Heart left ventricle (tissue), 16 donors: ENCODE measurements around the gene CKB. TPM values are rescaled to one million over a fixed set of nuclear protein-coding genes. Genes with fewer than 3 reads are reported as not detected.

Experiments used
- ATAC-seq, 4 donors: fragments of 200-7000 bp; cut with Tn5 transposase; one replicate each; pipeline ENCODE4 v1.9.1; 2020 to 2022; ENCODE audit warnings: moderate library complexity in 4 of 4, mild to moderate bottlenecking in 3 of 4, moderate number of reproducible peaks in 1 of 4
- DNase-seq, 5 donors: peaks; one replicate each; pipeline ENCODE4 v3.0.0-alpha.2; 2020
- H3K27ac ChIP-seq, 12 donors: fragments of 200-600 bp; sonication (generic) in 4 of 12; one replicate each; pipeline versions ENCODE4 v1.5.0 to v1.8.0; 2016 to 2022; ENCODE audit warnings: mild to moderate bottlenecking in 2 of 12
- H3K27me3 ChIP-seq, 9 donors: fragments of 200-600 bp; sonication (generic) in 2 of 9; one replicate each; pipeline versions ENCODE4 v1.5.1 to v1.8.0; 2016 to 2022; ENCODE audit warnings: mild to moderate bottlenecking in 3 of 9
- H3K36me3 ChIP-seq, 9 donors: fragments of 200-600 bp; sonication (generic) in 2 of 9; one replicate each; pipeline versions ENCODE4 v1.5.0 to v1.8.0; 2018 to 2022; ENCODE audit warnings: mild to moderate bottlenecking in 2 of 9
- H3K4me1 ChIP-seq, 12 donors: fragments of 200-600 bp; sonication (generic) in 4 of 12; one replicate each; pipeline versions ENCODE4 v1.5.0 to v1.8.0; 2016 to 2022; ENCODE audit warnings: mild to moderate bottlenecking in 3 of 12
- H3K4me3 ChIP-seq, 12 donors: fragments of 200-600 bp; sonication (generic) in 4 of 12; one replicate each; pipeline versions ENCODE4 v1.5.0 to v1.8.0; 2017 to 2022; ENCODE audit warnings: mild to moderate bottlenecking in 9 of 12, moderate library complexity in 4 of 12
- H3K9me3 ChIP-seq, 12 donors: fragments of 200-600 bp; sonication (generic) in 4 of 12; one replicate each; pipeline versions ENCODE4 v1.5.0 to v1.8.0; 2016 to 2022; ENCODE audit warnings: mild to moderate bottlenecking in 1 of 12
- CTCF ChIP-seq, 12 donors: fragments of 200-600 bp; sonication (generic) in 4 of 12; IDR thresholded peaks; one replicate each; pipeline versions ENCODE4 v1.5.0 to v1.8.0; 2018 to 2022; ENCODE audit warnings: antibody characterized with exemption in 12 of 12, mild to moderate bottlenecking in 5 of 12
- POLR2A ChIP-seq, 2 donors: fragments of 450-650 bp; IDR thresholded peaks; one replicate each; pipeline ENCODE4 v1.6.1; 2017; ENCODE audit warnings: antibody characterized with exemption in 2 of 2, mild to moderate bottlenecking in 2 of 2, moderate library complexity in 2 of 2
- WGBS, 4 donors: extraction: QIAGEN DNeasy Blood & Tissue Kit in 2 of 4; methylation state at CpG; one replicate each; pipeline versions ENCODE4 v1.1.5 to v1.1.7; 2013 to 2018; 5-methylcytosine and 5-hydroxymethylcytosine counted together
- intact Hi-C, 10 donors: fragments of 100-400 bp; cut with DNase I; formaldehyde crosslinking; loops; one replicate each; pipeline versions ENCODE4 v1.11.1 to v1.14.2; 2022
- long read RNA-seq, 3 donors: library from polyadenylated mRNA; unstranded; transcript quantifications; one replicate each; pipeline ENCODE4 v2.0.0, GENCODE V29; 2020 to 2021
- polyA plus RNA-seq, 2 donors: library from polyadenylated mRNA; stranded (reverse); fragments of 200-250 nt; gene quantifications; one replicate each; pipeline ENCODE4 v1.2.3, GENCODE V29; 2013
- total RNA-seq, 9 donors: library from RNA; depleted of rRNA in 2 of 9; stranded (reverse); fragments of >200 nt in 2 of 9; fragmentation: NEBNext Ultra II Directional in 3 of 9; extraction: Animal tissue kit (Norgen Biotek cat#: 25700) in 3 of 9; gene quantifications; one replicate each; pipeline versions ENCODE4 v1.1.0 to v1.2.4, GENCODE V29; 2016 to 2023
- donor health status: ischemic (EF 13 %, LVEDD 7.1; RV severe dilation, severe dysfunction).
- donor health status: healthy with polysubstance abuse.
- donor health status: DM: no; HTN: yes; CAD: no.
- donor health status: DM: no; HTN: no; CAD: no.
- donor health status: ischemic (EF 25% LVEDD 6.9; RV normal size, moderate dysfunction).
- donor health status: ischemic (EF 25% LVEDD 5.7; RV mildly dilated, moderate dysfunction).
- donor health status: healthy.
- donor health status: DM: yes; HTN: yes; CAD: no.
- donor health status: ischemic (EF 35%, LVEDD 5.7; RV mildly dilated, moderate dysfunction).
- donor health status: nonischemic (EF 11% LVEDD 7.7; RV severe dilation, severe dysfunction).
- donor health status: DM: yes; HTN: yes; CAD: no.
- donor health status: PGD.
- donor health status: ischemic (EF 29% LVEDD 5.4; RV normal size, mild dysfunction).
- donor health status: nonischemic (EF 23%, LVEDD 6.1; RV moderate dilation, normal function).

Gene CKB
- 1,000 to 10,000 TPM in 2 of 9 donors, 100 to 1,000 TPM in 7; 203 to 1,105 (median 462) TPM for total RNA-seq
- polyA plus RNA-seq: 1,000 to 10,000 TPM in 1 of 2 donors, 100 to 1,000 TPM in 1; 529 to 1,103 TPM
- long read RNA-seq, donor 1, transcript CKB-210 (3 exons, 625 nt): minor isoform, 7 of 1,278 reads
- long read RNA-seq, donor 1, transcript CKB-202 (4 exons, 1,170 nt): minor isoform, 443 of 1,278 reads
- long read RNA-seq, donor 1, transcript CKB-201 (8 exons, 1,709 nt): major isoform, 459 of 1,278 reads
- long read RNA-seq, donor 1, partial matches to known transcripts: 327 of 1,278 reads
- long read RNA-seq, donor 1, other reads (novel, unspliced or antisense): 38 of 1,278 reads
- long read RNA-seq, donor 2, transcript CKB-202 (4 exons, 1,170 nt): minor isoform, 346 of 1,899 reads
- long read RNA-seq, donor 2, transcript CKB-210 (3 exons, 625 nt): minor isoform, 5 of 1,899 reads
- long read RNA-seq, donor 2, transcript CKB-201 (8 exons, 1,709 nt): major isoform, 1,207 of 1,899 reads
- long read RNA-seq, donor 2, partial matches to known transcripts: 302 of 1,899 reads
- long read RNA-seq, donor 2, other reads (novel, unspliced or antisense): 37 of 1,899 reads
- long read RNA-seq, donor 3, transcript CKB-201 (8 exons, 1,709 nt): major isoform, 242 of 664 reads
- long read RNA-seq, donor 3, transcript CKB-202 (4 exons, 1,170 nt): minor isoform, 206 of 664 reads
- long read RNA-seq, donor 3, partial matches to known transcripts: 192 of 664 reads
- long read RNA-seq, donor 3, other reads (novel, unspliced or antisense): 21 of 664 reads

- Histone ChIP-seq H3K4me1 (peaks cover 0 to 83% (median 56%) of the 10 kb centered on the region in 12 donors), H3K27ac (peak within 1 kb of the TSS in 11 of 12 donors; percentile 54 to 96 (median 73)), H3K4me3 (peak within 1 kb of the TSS; percentile 38 to 70 (median 62)), H3K9me3 (no peaks in the 10 kb centered on the region), H3K36me3 (peaks cover 0 to 11% (median 0%) of the 10 kb centered on the region in 9 donors), H3K27me3 (peaks cover 0 to 34% (median 0%) of the 10 kb centered on the region in 9 donors)
- peak in 3 of 4 donors; percentile 32 to 47 (median 46) for ATAC-seq
- intact Hi-C loops: no loop called here
- DNase-seq: peak; percentile 61 to 83 (median 79)
- no peak for TF ChIP-seq CTCF (IDR thresholded peaks at IDR 0.05)
- peak; percentile 46 to 75 for TF ChIP-seq POLR2A (IDR thresholded peaks at IDR 0.05)
- 3 to 15% (median 4%) methylated on average over 12 to 107 of the region's 107 CpGs for WGBS, 4 donors
Observed at GRCh38 chr14:103522649-103523574, at the start of gene CKB. Gene CKB (minus strand): TSS chr14:103522830. CDS start chr14:103522493, 337 bp downstream.

- no peaks in the 10 kb centered on the region for H3K9me3 ChIP-seq
- H3K4me1 ChIP-seq: peaks cover 0 to 48% (median 20%) of the 10 kb centered on the region in 12 donors
- peaks cover 0 to 35% (median 17%) of the 10 kb centered on the region in 9 donors for H3K36me3 ChIP-seq
- no peak overlapping the region for H3K4me3 ChIP-seq
- no peaks in the 10 kb centered on the region for H3K27me3 ChIP-seq
- DNase-seq (no peak), ATAC-seq (no peak)
- WGBS, 4 donors: 64 to 80% (median 67%) methylated on average over 11 of the region's 11 CpGs
- intact Hi-C loops: loop anchor here in 1 of 10 donors (10.0 kb wide), 1 partner anchor 145 kb away; the partner anchor contains the start of genes XRCC3 and ZFYVE21
- TF ChIP-seq CTCF (IDR thresholded peaks at IDR 0.05): no peak
- TF ChIP-seq POLR2A (IDR thresholded peaks at IDR 0.05): no peak
- H3K27ac ChIP-seq: no peak overlapping the region
Observed at GRCh38 chr14:103569408-103569807, 46.8 kb upstream of the CKB start.

GRCh38 chr14:103568952-103569351 lies 46.3 kb upstream of the CKB start:
- WGBS, 4 donors: 61 to 74% (median 66%) methylated on average over 8 of the region's 8 CpGs
- intact Hi-C loops: loop anchor here in 1 of 10 donors (10.0 kb wide), 1 partner anchor 146 kb away; the partner anchor contains the start of genes XRCC3 and ZFYVE21
- Histone ChIP-seq H3K4me3 (no peak overlapping the region), H3K27ac (peak overlapping the region in 1 of 12 donors; percentile 20), H3K4me1 (peaks cover 0 to 50% (median 22%) of the 10 kb centered on the region in 12 donors), H3K36me3 (peaks cover 0 to 30% (median 13%) of the 10 kb centered on the region in 9 donors), H3K9me3 (no peaks in the 10 kb centered on the region), H3K27me3 (no peaks in the 10 kb centered on the region)
- no peak for DNase-seq
- no peak for ATAC-seq
- no peak for TF ChIP-seq CTCF (IDR thresholded peaks at IDR 0.05)
- TF ChIP-seq POLR2A (IDR thresholded peaks at IDR 0.05): no peak
